ES-I3 (cell line): Measurements from ENCODE around the gene CBX1.

Experiments
- H3K36me3 ChIP-seq: 2 replicates; pipeline ENCODE4 v1.6.1; 2013; ENCODE audit warnings: mild to moderate bottlenecking, low read length, control low read depth, moderate library complexity; ENCODE audit not compliant: insufficient read depth
- H3K4me1 ChIP-seq: 2 replicates; pipeline ENCODE4 v1.6.1; 2013; ENCODE audit warnings: mild to moderate bottlenecking, control low read depth, low read length; ENCODE audit not compliant: insufficient read depth
- H3K9ac ChIP-seq: 2 replicates; pipeline ENCODE4 v1.6.1; 2013; ENCODE audit warnings: low read depth, mild to moderate bottlenecking, low read length, moderate library complexity
- H3K9me3 ChIP-seq: 2 replicates; pipeline ENCODE4 v1.6.1; 2013; ENCODE audit warnings: mild to moderate bottlenecking, low read length, moderate library complexity; ENCODE audit not compliant: control insufficient read depth, insufficient read depth

The CBX1 gene

GRCh38 chr17:48056879-48057278 is 44.4 kb downstream of the CBX1 start:
- Histone ChIP-seq H3K4me1 (peaks cover 32% of the 10 kb centered on the region), H3K9ac (no peak overlapping the region), H3K36me3 (peaks cover 49% of the 10 kb centered on the region), H3K9me3 (no peaks in the 10 kb centered on the region)

- H3K9ac ChIP-seq = peak overlapping the region; percentile 92
- no peaks in the 10 kb centered on the region for H3K9me3 ChIP-seq
- H3K36me3 ChIP-seq = peaks cover 43% of the 10 kb centered on the region
- H3K4me1 ChIP-seq = peaks cover 37% of the 10 kb centered on the region
These were observed 45.0 kb downstream of the CBX1 start for GRCh38 chr17:48056246-48056745.

GRCh38 chr17:48055531-48056245 is 45.6 kb downstream of the CBX1 start:
- Histone ChIP-seq H3K4me1 (peaks cover 41% of the 10 kb centered on the region), H3K9me3 (no peaks in the 10 kb centered on the region), H3K36me3 (peaks cover 44% of the 10 kb centered on the region), H3K9ac (peak overlapping the region; percentile 92)

GRCh38 chr17:48054238-48055185 is 46.8 kb downstream of the CBX1 start:
- H3K9me3 ChIP-seq = no peaks in the 10 kb centered on the region
- peaks cover 44% of the 10 kb centered on the region for H3K4me1 ChIP-seq
- H3K9ac ChIP-seq = peak overlapping the region; percentile 92
- H3K36me3 ChIP-seq = peaks cover 36% of the 10 kb centered on the region

- peaks cover 29% of the 10 kb centered on the region for H3K36me3 ChIP-seq
- peaks cover 44% of the 10 kb centered on the region for H3K4me1 ChIP-seq
- H3K9ac ChIP-seq = peak overlapping the region; percentile 18
These were observed 47.5 kb downstream of the CBX1 start for GRCh38 chr17:48053758-48054237.

DNA sequence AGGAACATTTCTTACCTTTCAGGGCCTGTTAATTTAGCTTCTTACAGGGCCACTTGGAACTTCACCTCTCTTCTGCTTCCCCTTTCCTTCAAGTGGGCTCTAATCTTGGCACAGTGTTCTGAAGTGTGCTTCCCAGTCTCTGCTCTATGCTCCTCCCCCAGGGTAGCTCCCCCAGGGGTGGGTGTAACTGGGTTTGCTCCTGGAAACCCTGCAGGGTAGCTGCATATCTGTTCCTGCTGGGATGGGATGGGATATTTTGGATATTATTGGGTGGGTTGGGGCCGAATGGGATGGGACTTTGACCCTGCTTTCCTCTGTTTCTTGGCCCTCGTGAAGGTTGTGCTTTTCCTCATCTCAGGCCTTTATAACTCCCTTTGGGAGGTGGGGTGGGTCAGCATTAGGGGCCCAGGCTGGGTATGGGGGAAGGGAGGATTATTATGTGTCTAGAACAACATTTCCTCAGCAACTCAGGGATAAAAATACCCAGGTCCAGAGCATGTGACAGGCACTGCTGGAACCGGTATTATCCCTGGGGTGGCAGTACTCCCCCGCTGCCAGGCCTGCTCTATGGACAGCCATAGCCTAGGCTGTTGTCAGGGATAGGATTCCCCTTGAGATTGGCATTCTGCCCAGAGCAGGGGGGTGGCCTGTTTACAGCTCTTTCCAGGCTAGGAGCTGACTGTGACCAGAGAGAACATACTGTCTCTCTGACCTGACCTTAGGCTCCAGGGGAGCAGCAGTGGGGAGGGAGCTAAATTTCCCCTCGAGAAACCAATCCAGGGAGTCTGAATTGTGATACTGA is 48.1 kb downstream of the CBX1 start:
- H3K9ac ChIP-seq = peak overlapping the region; percentile 18
- peaks cover 23% of the 10 kb centered on the region for H3K36me3 ChIP-seq

More at GRCh38 chr17:48053758-48054237, 47.5 kb downstream of the CBX1 start:
- no peaks in the 10 kb centered on the region for H3K9me3 ChIP-seq

GRCh38 chr17:48051706-48052486 is 49.4 kb downstream of the CBX1 start:
- Histone ChIP-seq H3K36me3 (peaks cover 10% of the 10 kb centered on the region), H3K9me3 (no peaks in the 10 kb centered on the region), H3K9ac (no peak overlapping the region), H3K4me1 (peaks cover 43% of the 10 kb centered on the region)

More for the DNA sequence above, 48.1 kb downstream of the CBX1 start:
- H3K9me3 ChIP-seq = no peaks in the 10 kb centered on the region
- peaks cover 44% of the 10 kb centered on the region for H3K4me1 ChIP-seq

DNA sequence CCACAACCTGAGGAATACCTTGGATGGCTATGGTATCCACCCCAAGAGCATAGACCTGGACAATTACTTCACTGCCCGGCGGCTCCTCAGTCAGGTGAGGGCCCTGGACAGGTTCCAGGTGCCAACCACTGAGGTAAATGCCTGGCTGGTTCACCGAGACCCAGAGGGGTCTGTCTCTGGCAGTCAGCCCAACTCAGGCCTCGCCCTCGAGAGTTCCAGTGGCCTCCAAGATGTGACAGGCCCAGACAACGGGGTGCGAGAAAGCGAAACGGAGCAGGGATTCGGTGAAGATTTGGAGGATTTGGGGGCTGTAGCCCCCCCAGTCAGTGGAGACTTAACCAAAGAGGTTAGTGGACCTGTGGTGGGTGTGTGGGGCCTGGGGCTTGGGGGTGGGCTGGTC is 50.0 kb downstream of the CBX1 start:
- Histone ChIP-seq H3K9ac (no peak overlapping the region), H3K36me3 (peaks cover 4% of the 10 kb centered on the region; the same call in 1 of the 2 replicates), H3K4me1 (peaks cover 37% of the 10 kb centered on the region)

GRCh38 chr17:48048384-48049126 is 52.7 kb downstream of the CBX1 start:
- H3K36me3 ChIP-seq = 0 out of 2 replicates have a peak, but pooled peaks cover 3% of the 10 kb centered on the region
- H3K9me3 ChIP-seq = no peaks in the 10 kb centered on the region
- peaks cover 40% of the 10 kb centered on the region for H3K4me1 ChIP-seq
- peak overlapping the region; percentile 87 for H3K9ac ChIP-seq

More for the DNA sequence above, 50.0 kb downstream of the CBX1 start:
- no peaks in the 10 kb centered on the region for H3K9me3 ChIP-seq

DNA sequence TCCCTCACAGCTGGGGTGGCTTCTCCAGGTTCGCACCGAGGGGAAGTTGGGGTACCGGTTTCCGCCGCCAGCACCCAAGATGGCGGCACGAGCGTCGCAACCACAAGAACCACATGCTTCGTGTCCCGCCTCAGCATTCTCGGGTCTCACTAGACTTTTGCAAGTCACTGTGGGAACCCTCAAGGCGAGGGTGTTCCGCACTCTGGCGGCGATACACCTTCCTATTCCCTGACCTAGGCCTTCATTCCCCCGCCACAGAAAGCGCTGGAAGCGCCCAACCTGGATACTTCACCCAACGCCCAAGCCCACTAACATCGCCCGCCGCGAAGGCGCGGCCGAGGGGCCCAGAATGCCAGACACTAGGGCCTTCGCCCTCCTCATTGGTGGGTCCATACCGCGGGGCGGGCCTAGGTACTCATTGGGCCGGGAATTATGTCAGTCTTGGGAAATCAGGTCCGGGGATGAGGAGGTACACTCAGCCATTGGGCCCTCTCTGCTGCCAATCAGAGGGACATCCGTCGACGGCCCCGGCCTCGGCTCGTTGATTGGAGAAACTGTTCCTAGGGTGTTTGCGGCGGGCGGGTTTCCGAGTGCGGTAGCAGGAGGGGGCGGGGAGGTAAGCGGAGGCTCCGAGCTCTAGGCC is 53.4 kb downstream of the CBX1 start, which contains the start of gene NFE2L1:
Gene NFE2L1, plus strand, starts transcription at position 619 of the 643 bp plus-strand sequence. CDS start 2,760 bp downstream, outside the sequence.
- H3K36me3 ChIP-seq = 0 out of 2 replicates have a peak, but pooled peaks cover 3% of the 10 kb centered on the region
- H3K9me3 ChIP-seq = no peaks in the 10 kb centered on the region
- H3K9ac ChIP-seq = peak within 1 kb of the TSS; percentile 87
- H3K4me1 ChIP-seq = peaks cover 33% of the 10 kb centered on the region

- Histone ChIP-seq H3K36me3 (0 out of 2 replicates have a peak, but pooled peaks cover 3% of the 10 kb centered on the region), H3K9ac (peak overlapping the region; percentile 87), H3K9me3 (no peaks in the 10 kb centered on the region), H3K4me1 (peaks cover 27% of the 10 kb centered on the region)
These were observed 54.1 kb downstream of the CBX1 start for GRCh38 chr17:48047113-48047740.

DNA sequence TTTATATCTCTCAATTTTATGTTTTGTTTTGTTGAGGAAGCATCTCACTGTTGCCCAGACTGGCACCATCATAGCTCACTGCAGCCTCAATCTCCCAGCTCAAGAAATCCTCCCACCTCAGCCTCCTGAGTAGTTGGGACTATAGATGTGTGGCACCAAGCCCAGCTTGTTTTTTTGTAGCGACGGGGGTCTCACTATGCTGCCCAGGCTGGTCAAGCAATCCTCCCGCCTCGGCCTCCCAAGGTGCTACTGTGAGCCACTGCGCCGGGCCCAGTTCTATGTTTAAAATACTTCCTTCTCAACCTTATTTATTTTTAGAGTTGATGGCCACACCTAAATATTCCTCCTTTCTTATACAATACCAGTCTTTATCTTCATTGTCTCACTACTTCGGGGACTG is 55.0 kb downstream of the CBX1 start:
- Histone ChIP-seq H3K9ac (no peak overlapping the region), H3K9me3 (no peaks in the 10 kb centered on the region), H3K36me3 (0 out of 2 replicates have a peak, but pooled peaks cover 3% of the 10 kb centered on the region), H3K4me1 (peaks cover 19% of the 10 kb centered on the region; the same call in 1 of the 2 replicates)
